ENCODE results near the gene UTP4.

Gene UTP4

GRCh38 chr16:69180011-69180338, 47.5 kb downstream of the UTP4 start:
- DNase-seq, result no peak

GRCh38 chr16:69182730-69183416, 50.4 kb downstream of the UTP4 start:
- peak; percentile 24 to 72 for DNase-seq

GRCh38 chr16:69186642-69187445, 54.4 kb downstream of the UTP4 start, which contains the start of gene SNTB2:
Gene SNTB2 (plus strand): TSS chr16:69187164. CDS start chr16:69187167, 3 bp downstream.
- DNase-seq, result peak; percentile 89 to 93

- DNase-seq, result peak; percentile 56 to 71
Observed at GRCh38 chr16:69187446-69188235, 55.2 kb downstream of the UTP4 start.

GRCh38 chr16:69188236-69188549, 55.7 kb downstream of the UTP4 start:
- peak in 1 of 2 experiments; percentile 62 for DNase-seq

- DNase-seq, result no peak
Observed at GRCh38 chr16:69188716-69189115, 56.3 kb downstream of the UTP4 start.

GRCh38 chr16:69190046-69190588, 57.7 kb downstream of the UTP4 start:
- DNase-seq, result no peak

GRCh38 chr16:69190598-69190997, 58.1 kb downstream of the UTP4 start:
- DNase-seq, result no peak

- DNase-seq, result no peak
Observed at GRCh38 chr16:69191136-69191535, 58.7 kb downstream of the UTP4 start.

- peak in 1 of 2 experiments; percentile 71 for DNase-seq
Observed at GRCh38 chr16:69193855-69194254, 61.4 kb downstream of the UTP4 start.

GRCh38 chr16:69194488-69194887, 62.0 kb downstream of the UTP4 start:
- DNase-seq, result no peak

GRCh38 chr16:69195369-69196029, 63.0 kb downstream of the UTP4 start:
- DNase-seq, result no peak

- DNase-seq, result no peak
Observed at GRCh38 chr16:69197573-69197972, 65.1 kb downstream of the UTP4 start.

GRCh38 chr16:69199382-69199781, 66.9 kb downstream of the UTP4 start:
- DNase-seq, result no peak

GRCh38 chr16:69201291-69201690, 68.8 kb downstream of the UTP4 start:
- DNase-seq, result no peak

- no peak for DNase-seq
Observed at GRCh38 chr16:69201787-69202186, 69.3 kb downstream of the UTP4 start.

- DNase-seq, result no peak
Observed at GRCh38 chr16:69204172-69204571, 71.7 kb downstream of the UTP4 start.

- no peak for DNase-seq
Observed at GRCh38 chr16:69209735-69210134, 77.3 kb downstream of the UTP4 start.

- no peak for DNase-seq
Observed at GRCh38 chr16:69217433-69217832, 85.0 kb downstream of the UTP4 start.

All from NCI-H524 (cell line).